AG04450 (cell line): ENCODE data around the gene TMF1. TPM values are rescaled to one million over a fixed set of nuclear protein-coding genes. Genes with fewer than 3 reads are reported as not detected.

ENCODE experiments used
- CTCF ChIA-PET: fragments of 300-600, 350-600 bp; formaldehyde crosslinking; extraction: SDS; loops from one replicate; lab custom pipeline; 2022; ENCODE audit warnings: antibody characterized with exemption, inconsistent platforms; lab: Charles Lee
- POLR2A ChIA-PET: fragments of 350-600 bp; formaldehyde crosslinking; extraction: SDS; loops from one replicate; lab custom pipeline; 2021; ENCODE audit warnings: antibody characterized with exemption, inconsistent platforms; lab: Yijun Ruan, JAX
- DNase-seq: peaks from one replicate; pipeline ENCODE4 v3.0.0-alpha.2; 2011; ENCODE audit warnings: low read depth, low spot score
- H3K27ac ChIP-seq: one replicate; pipeline ENCODE4 v1.5.1; 2012; ENCODE audit warnings: low read depth, low read length, control low read depth
- H3K27me3 ChIP-seq: one replicate; pipeline ENCODE4 v1.6.0; 2012; ENCODE audit warnings: low read length; ENCODE audit not compliant: control insufficient read depth, insufficient read depth
- H3K4me3 ChIP-seq: 2 replicates; pipeline ENCODE4 v1.5.1; 2011; ENCODE audit warnings: mild to moderate bottlenecking, low read depth, low read length, control low read depth
- H3K9me3 ChIP-seq: 2 replicates; pipeline ENCODE4 v1.5.1; 2012; ENCODE audit warnings: low read length; ENCODE audit not compliant: control insufficient read depth, insufficient read depth
- polyA plus RNA-seq: library from polyadenylated mRNA; depleted of rRNA; stranded (reverse); fragments of >200 nt; gene quantifications from 2 replicates; pipeline ENCODE4 v1.2.3, GENCODE V29; 2011
- TF ChIP-seq, protein P1 (sequence below): IDR thresholded peaks from 2 replicates; pipeline ENCODE4 v1.5.1; 2011; ENCODE audit warnings: low read depth, low read length, control low read depth, inconsistent platforms

TMF1 gene
- polyA plus RNA-seq, 1 experiment = 21.1 TPM

DNA sequence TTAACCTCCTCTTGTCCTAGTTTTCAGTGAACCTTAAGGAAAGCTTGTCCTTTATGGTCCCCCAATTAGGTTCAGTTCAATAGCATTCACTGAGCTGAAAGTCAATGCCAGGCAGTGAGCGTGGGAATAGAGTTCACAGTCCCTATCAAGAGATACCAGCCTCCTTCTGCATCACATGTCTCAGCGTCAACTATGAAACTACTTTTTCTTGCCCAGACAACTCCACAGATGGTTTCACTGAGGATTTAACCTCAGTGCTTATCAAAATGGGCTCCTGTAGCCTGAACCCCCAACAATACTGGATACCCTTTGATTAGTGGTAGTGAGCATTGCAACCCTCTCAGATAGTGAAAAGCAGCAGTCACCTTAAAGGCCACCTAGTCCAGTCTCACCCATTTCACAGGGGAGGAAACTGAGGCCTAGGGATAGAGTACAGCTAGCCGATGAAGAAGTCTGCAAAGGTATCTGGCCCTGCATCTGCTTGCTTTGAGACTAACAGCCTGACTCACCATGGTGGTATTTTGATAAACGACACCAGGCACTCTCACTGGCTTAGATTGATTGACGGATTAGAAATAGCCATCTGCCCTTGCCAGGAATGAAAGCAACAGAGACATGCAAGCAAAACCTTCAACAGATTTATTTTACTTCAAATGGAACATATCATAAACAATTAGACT, 29.6 kb upstream of the TMF1 start:
- Histone ChIP-seq H3K27me3 (no peaks in the 10 kb centered on the region), H3K9me3 (no peaks in the 10 kb centered on the region), H3K4me3 (no peak overlapping the region), H3K27ac (no peak overlapping the region)
- ChIA-PET CTCF (no interaction called here), POLR2A (interaction anchor here (0.6 kb wide), 1 partner anchor 757 kb away, joined by 3 read pairs; no protein-coding TSS in a partner anchor)
- no peak for DNase-seq
- TF ChIP-seq, protein P1, sequence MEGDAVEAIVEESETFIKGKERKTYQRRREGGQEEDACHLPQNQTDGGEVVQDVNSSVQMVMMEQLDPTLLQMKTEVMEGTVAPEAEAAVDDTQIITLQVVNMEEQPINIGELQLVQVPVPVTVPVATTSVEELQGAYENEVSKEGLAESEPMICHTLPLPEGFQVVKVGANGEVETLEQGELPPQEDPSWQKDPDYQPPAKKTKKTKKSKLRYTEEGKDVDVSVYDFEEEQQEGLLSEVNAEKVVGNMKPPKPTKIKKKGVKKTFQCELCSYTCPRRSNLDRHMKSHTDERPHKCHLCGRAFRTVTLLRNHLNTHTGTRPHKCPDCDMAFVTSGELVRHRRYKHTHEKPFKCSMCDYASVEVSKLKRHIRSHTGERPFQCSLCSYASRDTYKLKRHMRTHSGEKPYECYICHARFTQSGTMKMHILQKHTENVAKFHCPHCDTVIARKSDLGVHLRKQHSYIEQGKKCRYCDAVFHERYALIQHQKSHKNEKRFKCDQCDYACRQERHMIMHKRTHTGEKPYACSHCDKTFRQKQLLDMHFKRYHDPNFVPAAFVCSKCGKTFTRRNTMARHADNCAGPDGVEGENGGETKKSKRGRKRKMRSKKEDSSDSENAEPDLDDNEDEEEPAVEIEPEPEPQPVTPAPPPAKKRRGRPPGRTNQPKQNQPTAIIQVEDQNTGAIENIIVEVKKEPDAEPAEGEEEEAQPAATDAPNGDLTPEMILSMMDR = no peak

DNA sequence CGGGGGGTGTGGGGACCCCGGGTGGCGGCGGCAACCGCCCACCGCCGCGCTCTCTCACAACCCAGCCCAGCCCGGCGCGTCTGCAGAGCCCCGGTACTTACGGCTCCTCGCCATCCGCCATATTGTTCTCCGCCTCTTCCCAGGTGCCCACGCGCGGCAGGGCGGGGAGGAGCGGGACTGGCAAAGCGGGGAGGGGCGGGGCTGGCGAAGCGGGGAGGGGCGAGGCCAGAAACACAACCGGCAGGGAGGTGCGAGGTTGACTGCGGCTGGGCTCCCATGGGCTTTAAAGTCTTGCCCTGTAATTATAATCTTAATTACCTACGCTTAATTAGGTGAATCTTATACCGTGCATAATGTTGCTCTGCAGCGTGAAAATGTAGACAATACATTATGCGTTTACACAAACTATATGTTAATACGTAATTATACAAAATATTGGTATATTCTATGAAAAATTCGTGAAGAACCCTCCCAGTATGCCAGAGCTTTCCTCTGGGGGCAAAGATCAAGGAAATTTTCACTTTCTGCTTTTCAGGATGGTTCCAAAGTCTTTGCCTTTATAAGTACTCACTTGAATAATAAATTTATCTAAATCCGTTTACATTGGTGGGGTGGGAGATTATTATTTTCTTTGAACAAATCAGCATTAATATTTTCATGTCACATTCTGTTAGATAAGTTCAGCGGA, 28.2 kb upstream of the TMF1 start, which contains the start of gene UBA3:
TSS of gene UBA3 (minus strand) at position 133 of the 688 bp plus-strand sequence. CDS start at position 121, 12 bp downstream.
- CTCF ChIA-PET = no interaction called here

DNA sequence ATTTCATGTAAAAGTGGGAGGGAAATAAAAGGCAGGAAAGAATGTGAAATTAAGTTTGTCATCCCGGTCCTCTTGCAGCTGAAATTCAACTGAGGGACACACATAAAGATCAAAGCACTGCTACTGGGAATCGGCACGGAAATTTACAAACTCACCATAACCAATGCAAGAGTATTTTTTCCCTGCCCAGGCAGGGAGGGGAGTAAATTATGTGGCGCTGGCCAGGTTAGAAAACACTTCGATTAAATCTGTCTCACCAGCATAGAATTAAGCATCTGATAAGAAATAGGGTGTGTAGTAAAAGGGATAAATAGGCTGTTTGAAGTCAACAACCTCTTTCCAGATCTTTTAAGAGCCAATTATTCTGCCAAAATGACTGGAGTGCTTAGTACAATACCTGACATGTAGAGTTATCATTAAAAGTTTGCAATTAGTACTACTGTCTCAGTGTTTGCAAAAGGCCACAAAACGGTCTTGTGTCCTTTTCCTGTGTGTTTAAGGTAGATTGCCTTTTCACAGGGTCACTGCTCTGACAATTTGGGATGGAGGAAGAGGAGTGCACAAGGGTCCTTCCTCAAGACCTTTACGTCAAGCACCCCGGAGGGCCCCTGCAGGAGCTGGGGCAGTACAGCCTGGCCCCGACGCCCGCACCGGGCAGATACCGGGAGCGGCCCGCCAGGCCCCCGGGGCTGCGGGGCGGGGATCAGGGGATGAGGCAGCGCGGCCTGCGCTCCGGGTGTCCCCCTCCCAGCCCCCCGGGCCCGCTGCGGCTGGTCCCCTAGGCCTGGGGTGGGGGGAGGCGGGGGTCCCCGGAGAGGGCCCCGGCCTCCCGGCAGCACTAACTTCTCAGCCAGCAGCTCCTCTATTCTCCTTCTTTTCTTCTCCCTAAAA, 27.4 kb upstream of the TMF1 start:
- H3K4me3 ChIP-seq = peak overlapping the region; percentile 82
- CTCF ChIA-PET = no interaction called here
- H3K9me3 ChIP-seq = no peaks in the 10 kb centered on the region
- TF ChIP-seq, protein P1 = no peak
- POLR2A ChIA-PET = no interaction called here
- H3K27ac ChIP-seq = no peak overlapping the region
- no peak for DNase-seq
- no peaks in the 10 kb centered on the region for H3K27me3 ChIP-seq

More for the DNA sequence above, 28.2 kb upstream of the TMF1 start, which contains the start of gene UBA3:
- TF ChIP-seq, protein P1 = no peak
- H3K9me3 ChIP-seq = no peaks in the 10 kb centered on the region
- H3K27ac ChIP-seq = no peak within 1 kb of the TSS
- peak within 1 kb of the TSS; percentile 82 for H3K4me3 ChIP-seq
- POLR2A ChIA-PET = no interaction called here
- DNase-seq = no peak
- H3K27me3 ChIP-seq = no peaks in the 10 kb centered on the region

DNA sequence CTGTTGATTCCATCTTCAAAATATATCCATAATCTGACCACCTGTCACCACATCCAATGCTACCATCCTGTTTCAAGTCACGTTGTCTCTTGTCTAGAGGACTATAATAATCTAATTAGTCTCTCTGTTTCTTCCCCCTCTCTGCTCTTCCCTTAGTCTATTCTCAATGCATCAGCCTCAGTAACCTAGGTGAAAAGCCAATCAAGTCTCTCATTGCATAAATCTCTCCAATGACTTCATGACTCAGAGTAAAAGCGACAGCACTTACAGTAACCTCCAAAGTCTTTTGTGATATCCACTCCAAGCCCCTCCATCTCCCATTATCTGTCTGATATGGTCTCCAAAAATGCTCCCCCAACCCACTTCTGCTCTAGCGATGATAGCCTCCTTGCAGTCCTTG, 20.8 kb upstream of the TMF1 start:
- Histone ChIP-seq H3K27me3 (no peaks in the 10 kb centered on the region), H3K4me3 (no peak overlapping the region), H3K27ac (no peak overlapping the region), H3K9me3 (no peaks in the 10 kb centered on the region)
- ChIA-PET POLR2A (no interaction called here), CTCF (no interaction called here)
- DNase-seq = no peak
- TF ChIP-seq, protein P1 = no peak
